Measurements from ENCODE around the gene SLC2A13.
"Not testable (repeated sequence)": the region's sequence is repeated elsewhere in the genome, so short reads cannot be mapped to it uniquely, and the experiment has no call there.

Gene SLC2A13

DNA sequence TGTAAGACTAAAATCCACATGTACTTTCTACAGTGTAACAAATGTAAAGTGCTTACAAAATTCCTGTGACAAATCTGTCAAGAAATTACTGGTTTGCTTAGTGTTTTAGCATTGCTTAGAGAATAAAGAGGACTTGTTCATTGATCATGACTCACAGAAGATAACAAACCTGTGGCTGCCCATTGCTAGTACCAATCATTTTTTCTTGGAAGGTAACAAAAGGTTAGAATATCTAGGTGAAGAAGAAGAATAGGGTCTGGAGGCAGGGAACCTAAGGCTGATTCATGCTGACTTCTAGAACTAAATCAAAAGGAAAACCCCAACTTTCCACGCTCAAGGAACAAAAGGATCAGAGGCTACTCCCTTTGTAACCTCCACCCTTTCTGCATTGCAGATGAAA lies 253.5 kb downstream of the SLC2A13 start:
- no peak for DNase-seq

DNA sequence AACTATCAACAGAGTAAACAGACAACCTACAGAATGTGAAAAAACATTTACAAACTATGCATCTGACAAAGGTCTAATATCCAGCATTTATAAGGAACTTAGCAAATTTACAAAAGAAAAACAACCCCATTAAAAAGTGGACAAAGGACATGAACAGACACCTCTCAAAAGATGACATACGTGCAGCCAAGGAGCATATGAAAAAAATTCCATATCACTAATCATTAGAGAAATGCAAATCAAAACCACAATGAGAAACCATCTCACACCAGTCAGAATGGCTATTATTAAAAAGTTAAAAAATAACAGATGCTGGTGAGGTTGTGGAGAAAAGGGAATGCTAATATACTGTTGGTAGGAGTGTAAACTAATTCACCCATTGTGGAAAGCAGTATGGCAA lies 257.7 kb downstream of the SLC2A13 start:
- not testable (repeated sequence) for DNase-seq

GRCh38 chr12:39846971-39847650 lies 258.8 kb downstream of the SLC2A13 start:
- DNase-seq = no peak

- no peak for DNase-seq
Measured at GRCh38 chr12:39846304-39846703, 259.6 kb downstream of the SLC2A13 start.

DNA sequence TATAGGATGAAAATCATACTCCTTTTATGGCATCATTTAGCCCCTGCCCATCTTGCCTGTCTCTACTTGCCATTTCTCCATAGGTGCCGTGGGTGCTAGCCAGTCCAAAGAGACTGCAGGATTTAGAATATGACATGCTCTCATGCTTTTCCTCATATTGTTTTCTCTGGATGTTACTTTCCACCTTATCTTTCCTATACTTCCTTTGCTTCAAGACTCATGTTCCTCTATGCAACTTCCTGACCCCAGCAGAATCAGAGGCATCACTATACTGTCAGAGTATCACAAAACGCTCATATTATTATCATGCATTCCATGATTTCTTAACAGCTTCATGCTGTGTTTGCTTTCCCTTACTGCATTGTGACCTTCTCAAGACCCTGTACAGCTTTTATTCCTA lies 265.5 kb downstream of the SLC2A13 start:
- DNase-seq = no peak

DNA sequence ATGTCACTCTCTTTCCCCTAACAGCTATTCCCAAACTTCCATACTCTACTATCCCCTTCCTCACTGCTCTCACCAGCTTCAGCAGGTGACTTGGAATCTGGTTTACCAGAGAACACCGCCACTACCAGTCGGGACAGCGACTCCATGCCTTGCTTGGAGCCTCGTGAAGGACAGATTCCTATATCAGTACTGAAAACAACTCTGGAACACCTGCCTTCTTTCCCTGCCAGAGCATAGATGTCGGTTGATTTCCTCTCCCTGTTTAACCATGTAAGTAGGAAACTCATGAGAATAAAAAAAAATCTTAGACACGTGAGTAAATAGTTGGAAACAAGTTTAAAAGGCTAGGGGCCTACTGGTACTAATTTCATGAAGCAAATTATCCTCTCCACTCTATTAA lies 266.8 kb downstream of the SLC2A13 start:
- no peak for DNase-seq

- no peak for DNase-seq
Measured at GRCh38 chr12:39835517-39836489, 270.1 kb downstream of the SLC2A13 start.

DNA sequence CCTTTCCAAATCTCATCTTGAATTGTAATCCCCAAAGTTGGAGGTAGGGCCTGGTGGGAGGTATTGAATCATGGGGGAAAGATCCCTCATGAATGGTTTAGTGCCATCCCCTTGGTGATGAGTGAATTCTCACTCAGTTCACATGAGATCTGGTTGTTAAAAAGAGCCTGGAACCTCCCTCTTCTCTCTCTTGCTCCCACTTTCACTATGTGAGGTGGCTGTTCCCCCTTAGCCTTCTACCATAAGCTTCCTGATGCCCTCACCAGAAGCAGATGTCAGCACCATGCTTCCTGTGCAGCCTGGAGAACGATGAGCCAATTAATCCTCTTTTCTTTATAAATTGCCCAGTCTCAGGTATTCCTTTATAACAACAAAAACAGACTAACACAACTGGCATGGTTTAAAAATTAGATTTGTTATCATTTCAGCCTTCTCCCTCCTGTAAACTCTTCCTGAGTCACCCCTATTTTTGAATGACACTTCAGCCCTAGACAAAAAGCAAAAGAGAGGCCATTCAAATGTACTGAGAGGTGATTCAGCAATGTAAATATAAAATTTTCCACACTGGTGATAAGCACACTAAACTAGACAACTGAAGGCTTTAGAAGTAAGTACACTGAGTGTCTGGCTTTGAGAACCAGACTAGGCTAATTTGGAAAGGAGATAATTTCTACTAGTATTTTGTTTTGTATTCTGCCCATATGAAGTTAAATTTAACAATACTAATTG lies 274.1 kb downstream of the SLC2A13 start:
- no peak for DNase-seq

DNA sequence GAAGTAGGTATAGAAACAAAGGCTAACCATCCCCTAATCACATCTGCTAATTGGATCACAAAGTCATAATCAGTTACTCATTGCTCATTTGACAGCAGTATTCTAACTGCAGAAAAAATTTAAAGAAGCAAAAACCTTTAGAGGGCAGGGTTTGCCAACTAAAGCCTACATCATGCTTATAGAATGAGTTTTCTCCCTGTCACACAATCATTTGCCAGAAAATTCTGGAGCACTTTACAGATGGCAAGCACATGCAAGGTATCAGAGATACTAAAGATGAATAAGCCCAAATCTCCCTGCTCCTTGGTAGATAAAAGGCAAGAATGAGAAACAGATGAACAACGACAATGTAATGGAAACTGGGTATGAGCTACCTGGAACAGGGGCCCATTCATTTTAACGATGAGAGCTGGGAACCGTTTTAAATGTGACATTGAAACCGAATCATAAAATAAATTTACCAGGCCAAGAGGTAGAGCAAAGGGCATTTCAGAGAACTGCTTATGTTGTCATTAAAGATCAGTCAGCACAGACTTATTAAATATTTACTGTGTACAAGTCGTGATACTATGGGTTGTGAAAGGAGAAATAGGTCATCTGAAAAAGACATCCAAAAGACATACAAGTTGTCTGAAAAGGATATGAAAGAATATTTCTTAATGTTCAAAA lies 274.9 kb downstream of the SLC2A13 start:
- DNase-seq = no peak

DNA sequence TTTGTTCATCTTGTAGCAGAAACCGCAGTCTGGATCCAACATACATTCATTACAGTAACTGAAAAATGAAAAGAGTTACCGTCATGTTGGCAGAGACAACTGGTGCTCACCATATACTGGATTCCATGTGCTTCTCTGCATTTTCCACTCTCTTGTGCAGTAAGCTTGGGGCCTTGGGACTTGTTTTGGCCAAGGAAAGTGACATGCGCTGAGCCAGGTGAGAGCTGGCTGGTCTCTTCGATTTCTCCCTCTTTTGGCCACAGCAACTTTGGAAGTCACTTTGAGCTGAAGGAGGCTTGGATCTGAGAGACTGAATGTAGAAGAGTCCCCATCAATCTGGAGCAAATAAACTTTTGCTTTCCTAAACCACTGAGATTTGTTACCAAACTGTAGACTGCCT lies 275.7 kb downstream of the SLC2A13 start:
- DNase-seq = no peak

- DNase-seq = no peak
Measured at GRCh38 chr12:39824505-39825212, 281.2 kb downstream of the SLC2A13 start.

GRCh38 chr12:39816671-39817185 lies 289.2 kb downstream of the SLC2A13 start:
- no peak for DNase-seq

- no peak for DNase-seq
Measured at GRCh38 chr12:39815746-39816145, 290.1 kb downstream of the SLC2A13 start.

- DNase-seq = no peak
Measured at GRCh38 chr12:39814626-39815025, 291.3 kb downstream of the SLC2A13 start.

DNA sequence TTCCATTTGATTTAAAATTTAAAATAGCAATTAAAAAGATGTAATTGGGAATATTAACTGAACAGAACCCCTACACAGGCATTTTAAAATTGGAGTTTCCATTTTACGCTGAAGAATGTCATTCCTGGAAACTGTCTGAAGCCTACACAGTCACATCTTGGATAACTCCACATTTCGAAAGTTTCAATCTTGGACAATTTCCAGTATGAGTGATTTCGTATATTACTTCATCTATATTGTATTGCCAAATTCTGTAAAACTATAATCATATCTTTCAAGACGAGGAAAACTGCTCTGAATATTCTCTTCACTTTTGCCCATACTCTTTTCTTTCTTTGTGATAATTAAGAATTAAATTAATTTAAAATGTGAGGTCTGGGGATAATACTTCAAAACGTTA lies 292.1 kb downstream of the SLC2A13 start:
- DNase-seq = no peak

DNA sequence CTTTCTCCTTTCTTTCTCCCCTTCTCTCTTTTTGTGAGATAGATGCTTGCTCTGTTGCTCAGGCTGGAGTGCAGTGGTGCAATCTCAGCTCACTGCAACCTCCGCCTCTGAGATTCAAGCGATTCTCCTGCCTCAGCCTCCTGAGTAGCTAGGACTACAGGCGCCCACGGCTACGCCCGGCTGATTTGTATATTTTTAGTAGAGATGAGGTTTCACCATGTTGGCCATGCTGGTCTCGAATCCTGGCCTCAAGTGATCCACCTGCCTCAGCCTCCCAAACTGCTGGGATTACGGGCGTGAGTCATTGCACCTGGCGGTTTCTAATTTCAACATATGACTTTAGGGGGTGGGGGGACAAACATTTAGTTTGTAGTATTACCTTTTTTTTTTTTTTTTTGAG lies 293.4 kb downstream of the SLC2A13 start:
- DNase-seq = not testable (repeated sequence)

DNA sequence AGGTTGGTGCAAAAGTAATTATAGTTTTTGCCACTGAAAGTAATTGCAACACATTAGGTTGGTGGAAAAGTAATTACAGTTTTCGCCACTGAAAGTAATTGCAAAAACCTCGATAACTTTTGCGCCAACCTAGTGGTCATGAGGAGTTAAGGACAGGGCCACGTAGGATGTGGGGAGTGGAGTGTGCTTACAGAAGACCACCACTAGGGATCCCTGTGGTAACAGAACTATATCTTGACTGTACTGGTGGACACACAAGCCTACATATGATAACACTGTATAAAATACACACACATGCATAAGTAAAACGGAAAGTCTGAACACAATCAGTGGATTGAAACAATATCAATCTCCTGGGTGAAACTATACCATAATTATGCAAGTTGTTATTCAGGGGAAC lies 298.8 kb downstream of the SLC2A13 start:
- DNase-seq = no peak

DNA sequence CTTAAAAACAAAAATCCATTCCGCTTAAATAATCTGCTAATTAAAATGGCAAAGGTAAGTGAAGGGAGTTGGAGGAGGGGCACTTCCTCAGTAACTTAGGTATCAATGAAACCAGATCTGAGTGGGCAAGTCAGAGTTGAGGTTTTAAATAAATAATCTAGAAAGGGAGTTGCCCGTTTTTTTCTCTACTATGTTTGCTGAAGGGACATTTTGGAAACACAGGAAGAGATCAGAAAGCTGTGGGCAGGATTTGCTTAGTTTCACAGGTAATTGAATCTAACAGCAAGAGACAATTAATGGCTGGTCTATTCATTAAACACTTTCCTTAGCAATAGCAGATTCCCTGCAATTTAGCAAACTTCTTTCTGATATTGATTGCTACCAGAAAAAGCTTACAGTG lies 300.2 kb downstream of the SLC2A13 start:
- DNase-seq = no peak

- no peak for DNase-seq
Measured at GRCh38 chr12:39804898-39805297, 301.0 kb downstream of the SLC2A13 start.

DNA sequence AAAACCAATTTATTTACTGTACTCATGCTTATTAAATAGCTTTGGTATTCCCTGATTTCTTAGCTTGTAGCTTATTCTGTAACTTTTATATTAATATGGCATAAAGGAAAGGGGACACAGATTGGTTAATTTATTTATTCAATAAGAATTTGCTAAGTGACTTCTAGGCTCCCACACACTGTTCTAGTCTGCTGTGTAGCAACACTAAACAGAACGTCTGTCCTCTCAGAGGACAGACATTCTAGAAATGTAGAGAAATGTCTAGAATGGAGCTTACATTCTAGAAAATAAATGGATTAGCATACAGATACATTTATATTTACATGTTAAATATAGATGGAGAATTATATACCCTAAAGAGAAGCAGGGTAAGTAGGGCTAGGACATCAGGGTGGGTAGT lies 301.4 kb downstream of the SLC2A13 start:
- no peak for DNase-seq

GRCh38 chr12:39803151-39803550 lies 302.7 kb downstream of the SLC2A13 start:
- DNase-seq = no peak

DNA sequence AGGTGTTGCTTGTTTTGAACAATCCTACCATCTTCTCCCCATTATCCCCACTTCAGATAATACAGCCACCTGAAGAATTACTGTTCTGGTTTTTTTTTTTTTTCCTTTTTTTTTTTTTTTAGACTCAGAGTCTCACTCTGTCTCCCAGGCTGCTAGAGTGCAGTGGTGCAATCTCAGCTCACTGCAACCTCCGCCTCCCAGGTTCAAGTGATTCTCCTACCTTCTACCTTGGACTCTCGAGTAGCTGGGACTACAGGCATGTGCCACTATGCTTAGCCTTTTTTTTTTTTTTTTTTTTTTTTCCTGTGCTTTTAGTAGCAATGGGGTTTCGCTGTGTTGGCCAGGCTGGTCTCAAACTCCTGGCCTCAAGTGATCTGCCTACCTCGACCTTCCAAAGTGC lies 306.9 kb downstream of the SLC2A13 start:
- DNase-seq = no peak

All from GOT3 (cell line).